Neural cell (in vitro differentiated cells): ENCODE data around the gene CALY. TPM values are rescaled to one million over a fixed set of nuclear protein-coding genes. Genes with fewer than 3 reads are reported as not detected.

Source experiments
- H2AFZ ChIP-seq: fragments of 200-600, 300-800 bp; sonication (generic), shearing (Covaris generic); 2 replicates; pipeline ENCODE4 v1.6.0; 2014; ENCODE audit warnings: low read depth, mild to moderate bottlenecking, antibody characterized with exemption, low read length, moderate library complexity
- H3F3A ChIP-seq: fragments of 200-600 bp; shearing (Covaris generic); 2 replicates; pipeline ENCODE4 v1.6.1; 2016; ENCODE audit warnings: mild to moderate bottlenecking, moderate library complexity, mixed read lengths, antibody characterized with exemption, low read length; ENCODE audit not compliant: insufficient read depth, poor library complexity, severe bottlenecking
- H3K27ac ChIP-seq: fragments of 200-600, 300-800 bp; sonication (generic), shearing (Covaris generic); 2 replicates; pipeline ENCODE4 v1.5.1; 2014; ENCODE audit warnings: mild to moderate bottlenecking, low read length, moderate library complexity
- H3K27me3 ChIP-seq: fragments of 300-800, 200-600 bp; sonication (generic), shearing (Covaris generic); 2 replicates; pipeline ENCODE4 v1.6.0; 2014; ENCODE audit warnings: mild to moderate bottlenecking, low read depth, low read length, moderate library complexity; ENCODE audit not compliant: insufficient read depth
- H3K36me3 ChIP-seq: fragments of 300-800, 200-600 bp; sonication (generic), shearing (Covaris generic); 2 replicates; pipeline ENCODE4 v1.5.1; 2014; ENCODE audit warnings: mild to moderate bottlenecking, antibody characterized with exemption, low read length, moderate library complexity; ENCODE audit not compliant: insufficient read depth
- H3K4me2 ChIP-seq: fragments of 300-800, 200-600 bp; sonication (generic), shearing (Covaris generic); 2 replicates; pipeline ENCODE4 v1.6.0; 2014; ENCODE audit warnings: mild to moderate bottlenecking, low read length
- H3K4me3 ChIP-seq: fragments of 300-800, 200-600 bp; sonication (generic), shearing (Covaris generic); 2 replicates; pipeline ENCODE4 v1.5.1; 2014; ENCODE audit warnings: mild to moderate bottlenecking, low read length, moderate library complexity
- H3K79me2 ChIP-seq: fragments of 200-600 bp; shearing (Covaris generic); replicated peaks from 2 replicates; pipeline ENCODE4 v1.6.0; 2014; ENCODE audit warnings: mild to moderate bottlenecking, low read length, moderate library complexity; ENCODE audit not compliant: insufficient read depth
- H3K9ac ChIP-seq: fragments of 300-800, 200-600 bp; sonication (generic), shearing (Covaris generic); 2 replicates; pipeline ENCODE4 v1.6.1; 2016; ENCODE audit warnings: mild to moderate bottlenecking, low read length, mixed read lengths
- H3K9me2 ChIP-seq: fragments of 200-600 bp; shearing (Covaris generic); 2 replicates; pipeline ENCODE4 v1.6.1; 2016; ENCODE audit warnings: mild to moderate bottlenecking, low read length, mixed read lengths; ENCODE audit not compliant: insufficient read depth
- H3K9me3 ChIP-seq: fragments of 200-600, 300-800 bp; sonication (generic), shearing (Covaris generic); 2 replicates; pipeline ENCODE4 v1.6.1; 2016; ENCODE audit warnings: mild to moderate bottlenecking, mixed run types, low read length, moderate library complexity, mixed read lengths
- H4K20me1 ChIP-seq: fragments of 200-600 bp; shearing (Covaris generic); 2 replicates; pipeline ENCODE4 v1.6.1; 2016; ENCODE audit warnings: mild to moderate bottlenecking, mixed run types; ENCODE audit not compliant: insufficient read depth
- EP300 ChIP-seq: fragments of 450-650 bp; conservative IDR thresholded peaks from 2 replicates; pipeline ENCODE4 v1.6.1; 2014; ENCODE audit warnings: antibody characterized with exemption, mild to moderate bottlenecking, moderate library complexity; ENCODE audit not compliant: poor library complexity, severe bottlenecking
- EZH2 ChIP-seq: fragments of 200-600, 300-800 bp; shearing (Covaris generic), sonication (generic); IDR thresholded peaks from 2 replicates; pipeline ENCODE4 v1.6.1; 2014; ENCODE audit warnings: antibody characterized with exemption, low read length, borderline replicate concordance, mild to moderate bottlenecking; ENCODE audit not compliant: insufficient read depth, poor library complexity, severe bottlenecking
- MXI1 ChIP-seq: fragments of 450-650 bp; conservative IDR thresholded peaks from 2 replicates; pipeline ENCODE4 v1.6.1; 2014; ENCODE audit warnings: antibody characterized with exemption, mild to moderate bottlenecking; ENCODE audit not compliant: poor library complexity, severe bottlenecking
- POLR2AphosphoS5 ChIP-seq: IDR thresholded peaks from 2 replicates; pipeline ENCODE4 v1.6.1; 2012
- RAD21 ChIP-seq: fragments of 450-650 bp; conservative IDR thresholded peaks from 2 replicates; pipeline ENCODE4 v1.6.1; 2014; ENCODE audit warnings: antibody characterized with exemption, mild to moderate bottlenecking, moderate library complexity
- REST ChIP-seq: IDR thresholded peaks from 2 replicates; pipeline ENCODE4 v1.6.1; 2012; ENCODE audit warnings: borderline replicate concordance
- SMC3 ChIP-seq: fragments of 450-650 bp; conservative IDR thresholded peaks from 2 replicates; pipeline ENCODE4 v1.6.1; 2014; ENCODE audit warnings: antibody characterized with exemption, mild to moderate bottlenecking, moderate library complexity; ENCODE audit not compliant: poor library complexity
- TAF1 ChIP-seq: IDR thresholded peaks from 2 replicates; pipeline ENCODE4 v1.6.1; 2012; ENCODE audit warnings: low read depth
- polyA plus RNA-seq: library from polyadenylated mRNA; depleted of rRNA; stranded (reverse); fragments of >200 nt; gene quantifications from 2 replicates; pipeline ENCODE4 v1.2.3, GENCODE V29; 2014
- TF ChIP-seq, protein P1 (sequence below): fragments of 450-650 bp; IDR thresholded peaks from 2 replicates; pipeline ENCODE4 v1.5.1; 2014; ENCODE audit warnings: antibody characterized with exemption, mild to moderate bottlenecking, moderate library complexity; ENCODE audit not compliant: poor library complexity, severe bottlenecking

Gene CALY
- polyA plus RNA-seq, 1 donor from 2014 or later = 3.7 TPM

- H2AFZ ChIP-seq = no peak overlapping the region
- no peak overlapping the region for H3K9ac ChIP-seq
- H3K36me3 ChIP-seq = no peaks in the 10 kb centered on the region
- no peak for TF ChIP-seq RAD21
- no peak for TF ChIP-seq REST
- no peak for TF ChIP-seq EP300
- TF ChIP-seq, protein P1, sequence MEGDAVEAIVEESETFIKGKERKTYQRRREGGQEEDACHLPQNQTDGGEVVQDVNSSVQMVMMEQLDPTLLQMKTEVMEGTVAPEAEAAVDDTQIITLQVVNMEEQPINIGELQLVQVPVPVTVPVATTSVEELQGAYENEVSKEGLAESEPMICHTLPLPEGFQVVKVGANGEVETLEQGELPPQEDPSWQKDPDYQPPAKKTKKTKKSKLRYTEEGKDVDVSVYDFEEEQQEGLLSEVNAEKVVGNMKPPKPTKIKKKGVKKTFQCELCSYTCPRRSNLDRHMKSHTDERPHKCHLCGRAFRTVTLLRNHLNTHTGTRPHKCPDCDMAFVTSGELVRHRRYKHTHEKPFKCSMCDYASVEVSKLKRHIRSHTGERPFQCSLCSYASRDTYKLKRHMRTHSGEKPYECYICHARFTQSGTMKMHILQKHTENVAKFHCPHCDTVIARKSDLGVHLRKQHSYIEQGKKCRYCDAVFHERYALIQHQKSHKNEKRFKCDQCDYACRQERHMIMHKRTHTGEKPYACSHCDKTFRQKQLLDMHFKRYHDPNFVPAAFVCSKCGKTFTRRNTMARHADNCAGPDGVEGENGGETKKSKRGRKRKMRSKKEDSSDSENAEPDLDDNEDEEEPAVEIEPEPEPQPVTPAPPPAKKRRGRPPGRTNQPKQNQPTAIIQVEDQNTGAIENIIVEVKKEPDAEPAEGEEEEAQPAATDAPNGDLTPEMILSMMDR = no peak
- TF ChIP-seq SMC3 = no peak
- TF ChIP-seq EZH2 = no peak
- no peak for TF ChIP-seq TAF1
- TF ChIP-seq POLR2AphosphoS5 = no peak
- no peak for TF ChIP-seq MXI1
- no peak overlapping the region for H3K27ac ChIP-seq
- no peaks in the 10 kb centered on the region for H3K9me3 ChIP-seq
- no peaks in the 10 kb centered on the region for H4K20me1 ChIP-seq
- H3K27me3 ChIP-seq = no peaks in the 10 kb centered on the region
- H3K9me2 ChIP-seq = no peaks in the 10 kb centered on the region
- no peak overlapping the region for H3K4me3 ChIP-seq
- no peaks in the 10 kb centered on the region for H3K79me2 ChIP-seq
- no peak overlapping the region for H3K4me2 ChIP-seq
- no peaks in the 10 kb centered on the region for H3F3A ChIP-seq
Observed at GRCh38 chr10:133316266-133316665, 20.4 kb downstream of the CALY start.

- H3K9me2 ChIP-seq = no peaks in the 10 kb centered on the region
Observed at GRCh38 chr10:133315847-133316246, 20.8 kb downstream of the CALY start.

More at GRCh38 chr10:133315847-133316246, 20.8 kb downstream of the CALY start:
- Histone ChIP-seq H3K4me3 (no peak overlapping the region), H3K9ac (no peak overlapping the region), H3K27ac (no peak overlapping the region), H2AFZ (no peak overlapping the region), H3K36me3 (no peaks in the 10 kb centered on the region), H3F3A (no peaks in the 10 kb centered on the region), H3K27me3 (no peaks in the 10 kb centered on the region), H4K20me1 (no peaks in the 10 kb centered on the region), H3K79me2 (no peaks in the 10 kb centered on the region), H3K9me3 (no peaks in the 10 kb centered on the region), H3K4me2 (no peak overlapping the region)
- no peak for TF ChIP-seq SMC3
- no peak for TF ChIP-seq MXI1
- no peak for TF ChIP-seq EZH2
- TF ChIP-seq, protein P1 = no peak
- no peak for TF ChIP-seq EP300
- no peak for TF ChIP-seq TAF1
- no peak for TF ChIP-seq POLR2AphosphoS5
